Right lobe of liver (tissue), 4 donors: ENCODE data around the gene HOXB4.

Source experiments
- POLR2A ChIP-seq: fragments of 450-650 bp; IDR thresholded peaks from one replicate; pipeline ENCODE4 v1.6.1; 2017; ENCODE audit warnings: antibody characterized with exemption, mild to moderate bottlenecking
- TF ChIP-seq, protein P1 (sequence below), 4 donors: fragments of 200-600 bp in 3 of 4; fragments of 450-650 bp in 1 of 4; IDR thresholded peaks; one replicate each; pipeline versions ENCODE4 v1.5.1 to v1.8.0; 2016 to 2022; ENCODE audit warnings: antibody characterized with exemption in 4 of 4, mild to moderate bottlenecking in 2 of 4
- donor health status: DM: no; HTN: no; CAD: no.
- donor health status: DM: no; HTN: no; CAD: no.
- donor health status: DM: no; HTN: yes; CAD: no.

DNA sequence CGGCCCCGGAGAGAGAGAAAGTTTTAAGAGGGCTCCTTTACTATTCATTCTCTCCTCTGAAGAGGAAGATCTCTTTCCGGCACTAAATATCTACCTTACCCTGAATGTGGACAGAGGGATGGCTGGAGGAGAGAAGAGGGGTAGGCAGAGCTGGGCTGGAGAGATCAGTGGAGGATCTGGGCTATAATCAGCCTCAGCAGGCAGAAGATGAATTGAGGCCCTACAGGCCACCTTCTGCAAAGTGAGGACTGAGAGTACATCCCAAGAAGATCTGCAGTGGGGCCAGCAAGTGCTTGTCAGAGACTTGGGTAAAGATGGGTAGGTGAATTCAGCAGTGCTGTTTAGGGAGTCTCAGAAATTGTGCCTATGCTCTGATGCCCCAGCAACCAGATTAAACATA is 40.8 kb downstream of the HOXB4 start:
- no peak for TF ChIP-seq POLR2A
- TF ChIP-seq, protein P1, sequence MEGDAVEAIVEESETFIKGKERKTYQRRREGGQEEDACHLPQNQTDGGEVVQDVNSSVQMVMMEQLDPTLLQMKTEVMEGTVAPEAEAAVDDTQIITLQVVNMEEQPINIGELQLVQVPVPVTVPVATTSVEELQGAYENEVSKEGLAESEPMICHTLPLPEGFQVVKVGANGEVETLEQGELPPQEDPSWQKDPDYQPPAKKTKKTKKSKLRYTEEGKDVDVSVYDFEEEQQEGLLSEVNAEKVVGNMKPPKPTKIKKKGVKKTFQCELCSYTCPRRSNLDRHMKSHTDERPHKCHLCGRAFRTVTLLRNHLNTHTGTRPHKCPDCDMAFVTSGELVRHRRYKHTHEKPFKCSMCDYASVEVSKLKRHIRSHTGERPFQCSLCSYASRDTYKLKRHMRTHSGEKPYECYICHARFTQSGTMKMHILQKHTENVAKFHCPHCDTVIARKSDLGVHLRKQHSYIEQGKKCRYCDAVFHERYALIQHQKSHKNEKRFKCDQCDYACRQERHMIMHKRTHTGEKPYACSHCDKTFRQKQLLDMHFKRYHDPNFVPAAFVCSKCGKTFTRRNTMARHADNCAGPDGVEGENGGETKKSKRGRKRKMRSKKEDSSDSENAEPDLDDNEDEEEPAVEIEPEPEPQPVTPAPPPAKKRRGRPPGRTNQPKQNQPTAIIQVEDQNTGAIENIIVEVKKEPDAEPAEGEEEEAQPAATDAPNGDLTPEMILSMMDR (IDR thresholded peaks at IDR 0.05) = no peak
